Fibroblast of skin of scalp (primary cell): ENCODE data around the gene SLC25A27. TPM values are rescaled to one million over a fixed set of nuclear protein-coding genes. Genes with fewer than 3 reads are reported as not detected.
A peak's percentile ranks its signal among the peaks of the same experiment; 100 is the strongest.
"Not testable (repeated sequence)": the region's sequence is repeated elsewhere in the genome, so short reads cannot be mapped to it uniquely, and the experiment has no call there.

Experiments used
- DNase-seq: peaks from one replicate; pipeline ENCODE4 v3.0.0-alpha.2; 2013
- polyA plus RNA-seq, 2 experiments: library from polyadenylated mRNA; unstranded; fragments of 120-200 nt; gene quantifications; one replicate each; pipeline ENCODE4 v1.2.1, GENCODE V29; 2013; ENCODE audit not compliant: insufficient read length in 2 of 2

SLC25A27 gene
- polyA plus RNA-seq (2013, experiment 1 of 2; ENCODE audit: insufficient read length): 1.2 TPM
- polyA plus RNA-seq (2013, experiment 2 of 2; ENCODE audit: insufficient read length): 1.4 TPM

GRCh38 chr6:46652603-46653438 lies at the start of gene SLC25A27, which contains the start of gene CYP39A1:
TSS of gene SLC25A27 (plus strand) at chr6:46652975. CDS start at chr6:46653193, 218 bp downstream.
TSS of gene CYP39A1 (minus strand) at chr6:46652818. CDS start at chr6:46652582, 236 bp downstream.
- DNase-seq: peak; percentile 69

- no peak for DNase-seq
Measured at GRCh38 chr6:46605091-46605797, 47.5 kb upstream of the SLC25A27 start.

GRCh38 chr6:46606338-46606737 lies 46.4 kb upstream of the SLC25A27 start:
- DNase-seq: no peak

GRCh38 chr6:46610862-46611553 lies 41.8 kb upstream of the SLC25A27 start:
- no peak for DNase-seq

GRCh38 chr6:46612645-46613044 lies 40.1 kb upstream of the SLC25A27 start:
- no peak for DNase-seq

GRCh38 chr6:46618726-46619125 lies 34.0 kb upstream of the SLC25A27 start:
- DNase-seq: no peak

GRCh38 chr6:46626228-46626909 lies 26.4 kb upstream of the SLC25A27 start:
- peak; percentile 37 for DNase-seq

GRCh38 chr6:46626976-46627375 lies 25.8 kb upstream of the SLC25A27 start:
- DNase-seq: no peak

GRCh38 chr6:46628498-46628897 lies 24.3 kb upstream of the SLC25A27 start:
- no peak for DNase-seq

GRCh38 chr6:46628976-46629375 lies 23.8 kb upstream of the SLC25A27 start:
- DNase-seq: no peak

GRCh38 chr6:46629691-46630090 lies 23.1 kb upstream of the SLC25A27 start:
- DNase-seq: no peak

- DNase-seq: no peak
Measured at GRCh38 chr6:46632053-46632452, 20.7 kb upstream of the SLC25A27 start.

- DNase-seq: no peak
Measured at GRCh38 chr6:46635462-46635861, 17.3 kb upstream of the SLC25A27 start.

- DNase-seq: peak; percentile 12
Measured at GRCh38 chr6:46637145-46637544, 15.6 kb upstream of the SLC25A27 start.

- DNase-seq: no peak
Measured at GRCh38 chr6:46637933-46638332, 14.8 kb upstream of the SLC25A27 start.

- no peak for DNase-seq
Measured at GRCh38 chr6:46638650-46639049, 14.1 kb upstream of the SLC25A27 start.

- no peak for DNase-seq
Measured at GRCh38 chr6:46642928-46643751, 9.6 kb upstream of the SLC25A27 start.

- DNase-seq: no peak
Measured at GRCh38 chr6:46645265-46645664, 7.5 kb upstream of the SLC25A27 start.

GRCh38 chr6:46648108-46648507 lies 4.7 kb upstream of the SLC25A27 start:
- not testable (repeated sequence) for DNase-seq

GRCh38 chr6:46648869-46649492 lies 3.8 kb upstream of the SLC25A27 start:
- DNase-seq: no peak

- DNase-seq: no peak
Measured at GRCh38 chr6:46651006-46651405, 1.8 kb upstream of the SLC25A27 start.
